GM12892 (cell line): ENCODE results near the gene ACSL5.

ENCODE experiments used
- POLR2A ChIP-seq: IDR thresholded peaks from 2 replicates; pipeline ENCODE4 v1.6.1; 2011; ENCODE audit warnings: low read depth, low read length, control low read depth
- POLR2AphosphoS5 ChIP-seq: IDR thresholded peaks from 2 replicates; pipeline ENCODE4 v1.6.1; 2011; ENCODE audit warnings: low read depth, low read length, control low read depth
- TAF1 ChIP-seq: IDR thresholded peaks from 2 replicates; pipeline ENCODE4 v1.6.1; 2011; ENCODE audit warnings: low read depth, mild to moderate bottlenecking, control low read depth, low read length, borderline replicate concordance

GRCh38 chr10:112393827-112394226 is 19.9 kb downstream of the ACSL5 start:
- TF ChIP-seq TAF1: no peak
- no peak for TF ChIP-seq POLR2A
- TF ChIP-seq POLR2AphosphoS5: no peak
